Activated B cell treated with CpG ODN at 0.5 μM for 24 hours (primary cell): Measurements from ENCODE around the gene MCRIP1. TPM values are rescaled to one million over a fixed set of nuclear protein-coding genes. Genes with fewer than 3 reads are reported as not detected.

Experiments used
- ATAC-seq: fragments of 200-7000 bp; cut with Tn5 transposase; one replicate; pipeline ENCODE4 v1.10.0; 2021; ENCODE audit warnings: low read depth, mild to moderate bottlenecking, moderate library complexity
- CTCF ChIA-PET: fragments of 350-600 bp; sonication (Branson Sonifier 250); formaldehyde crosslinking; loops from one replicate; lab custom pipeline; 2021; ENCODE audit warnings: antibody characterized with exemption; lab: Charles Lee
- POLR2A ChIA-PET: fragments of 350-600 bp; sonication (Branson Sonifier 250); formaldehyde crosslinking; loops from one replicate; lab custom pipeline; 2021; ENCODE audit warnings: antibody characterized with exemption; lab: Charles Lee
- DNase-seq: peaks from one replicate; pipeline ENCODE4 v3.0.0; 2022
- H3K27ac Mint-ChIP-seq: one replicate; pipeline ENCODE4 v1.8.0; 2020; ENCODE audit warnings: mixed read lengths
- H3K27me3 Mint-ChIP-seq: one replicate; pipeline ENCODE4 v1.8.0; 2021; ENCODE audit warnings: mixed read lengths
- H3K36me3 Mint-ChIP-seq: one replicate; pipeline ENCODE4 v1.8.0; 2021; ENCODE audit warnings: low read depth, mixed read lengths
- H3K4me1 Mint-ChIP-seq: one replicate; pipeline ENCODE4 v1.8.0; 2021; ENCODE audit warnings: mixed read lengths
- H3K4me3 Mint-ChIP-seq: one replicate; pipeline ENCODE4 v1.8.0; 2020; ENCODE audit warnings: mild to moderate bottlenecking, mixed read lengths
- H3K9me3 Mint-ChIP-seq: one replicate; pipeline ENCODE4 v1.8.0; 2020; ENCODE audit warnings: mixed read lengths
- CTCF ChIP-seq: fragments of 200-600 bp; IDR thresholded peaks from one replicate; pipeline ENCODE4 v1.8.0; 2022; ENCODE audit warnings: antibody characterized with exemption, mild to moderate bottlenecking
- intact Hi-C: fragments of 100-400 bp; cut with micrococcal nuclease; formaldehyde crosslinking; loops from one replicate; pipeline ENCODE4 v1.15.1; 2024
- total RNA-seq: library from RNA; stranded (reverse); gene quantifications from 2 replicates; pipeline ENCODE4 v1.2.3, GENCODE V29; 2022

Gene MCRIP1
- total RNA-seq, 1 donor from 2014 or later, result 75.0 TPM

GRCh38 chr17:81810892-81811704, 22.0 kb downstream of the MCRIP1 start:
- H3K4me1 Mint-ChIP-seq, result no peaks in the 10 kb centered on the region
- no peak overlapping the region for H3K4me3 Mint-ChIP-seq
- TF ChIP-seq CTCF, result no peak
- intact Hi-C loops, result no loop called here
- peaks cover 18% of the 10 kb centered on the region for H3K27me3 Mint-ChIP-seq
- H3K27ac Mint-ChIP-seq, result no peak overlapping the region
- ChIA-PET POLR2A (no interaction called here), CTCF (no interaction called here)
- DNase-seq (no peak), ATAC-seq (no peak)
- H3K36me3 Mint-ChIP-seq, result no peaks in the 10 kb centered on the region
- H3K9me3 Mint-ChIP-seq, result no peaks in the 10 kb centered on the region

- no peak for ATAC-seq
- Mint-ChIP-seq H3K27me3 (peaks cover 20% of the 10 kb centered on the region), H3K27ac (no peak overlapping the region), H3K36me3 (no peaks in the 10 kb centered on the region), H3K4me3 (no peak overlapping the region), H3K9me3 (no peaks in the 10 kb centered on the region), H3K4me1 (no peaks in the 10 kb centered on the region)
- intact Hi-C loops, result no loop called here
- TF ChIP-seq CTCF, result no peak
- DNase-seq, result no peak
- ChIA-PET POLR2A (no interaction called here), CTCF (no interaction called here)
Measured at GRCh38 chr17:81810476-81810875, 22.6 kb downstream of the MCRIP1 start.

GRCh38 chr17:81809556-81809998, 23.5 kb downstream of the MCRIP1 start:
- ChIA-PET POLR2A (no interaction called here), CTCF (no interaction called here)
- DNase-seq (no peak), ATAC-seq (no peak)
- TF ChIP-seq CTCF, result no peak
- Mint-ChIP-seq H3K4me3 (no peak overlapping the region), H3K27ac (no peak overlapping the region), H3K36me3 (no peaks in the 10 kb centered on the region), H3K9me3 (no peaks in the 10 kb centered on the region), H3K27me3 (peaks cover 20% of the 10 kb centered on the region), H3K4me1 (no peaks in the 10 kb centered on the region)
- intact Hi-C loops, result no loop called here

- ATAC-seq (peak; percentile 60), DNase-seq (no peak)
- Mint-ChIP-seq H3K27me3 (peaks cover 20% of the 10 kb centered on the region), H3K27ac (peak overlapping the region; percentile 20), H3K9me3 (no peaks in the 10 kb centered on the region), H3K4me1 (no peaks in the 10 kb centered on the region), H3K4me3 (no peak overlapping the region), H3K36me3 (no peaks in the 10 kb centered on the region)
- no peak for TF ChIP-seq CTCF
- ChIA-PET POLR2A (no interaction called here), CTCF (interaction anchor here (1.3 kb wide), 1 partner anchor 74 kb away, joined by 5 read pairs; no protein-coding TSS in a partner anchor)
- intact Hi-C loops, result no loop called here
Measured at GRCh38 chr17:81808778-81809555, 24.1 kb downstream of the MCRIP1 start.

GRCh38 chr17:81807839-81808238, 25.3 kb downstream of the MCRIP1 start:
- peaks cover 25% of the 10 kb centered on the region for H3K27me3 Mint-ChIP-seq
- intact Hi-C loops, result no loop called here
- ATAC-seq, result no peak

More at GRCh38 chr17:81807839-81808238, 25.3 kb downstream of the MCRIP1 start:
- Mint-ChIP-seq H3K4me3 (no peak overlapping the region), H3K9me3 (no peaks in the 10 kb centered on the region), H3K27ac (no peak overlapping the region), H3K36me3 (no peaks in the 10 kb centered on the region), H3K4me1 (peaks cover 4% of the 10 kb centered on the region)
- TF ChIP-seq CTCF, result no peak
- CTCF ChIA-PET, result interaction anchor here (1.3 kb wide), 1 partner anchor 73 kb away, joined by 5 read pairs; no protein-coding TSS in a partner anchor
- DNase-seq, result no peak
- POLR2A ChIA-PET, result no interaction called here
